NCI-H524 treated with DMSO at 0.1 percent for 48 hours (cell line): ENCODE measurements around the gene CDC14A.
"Not testable (repeated sequence)": the region's sequence is repeated elsewhere in the genome, so short reads cannot be mapped to it uniquely, and the experiment has no call there.

ENCODE experiments used
- DNase-seq: peaks from one replicate; lab custom pipeline; 2025; lab: John Stamatoyannopoulos, UW

Gene CDC14A

DNA sequence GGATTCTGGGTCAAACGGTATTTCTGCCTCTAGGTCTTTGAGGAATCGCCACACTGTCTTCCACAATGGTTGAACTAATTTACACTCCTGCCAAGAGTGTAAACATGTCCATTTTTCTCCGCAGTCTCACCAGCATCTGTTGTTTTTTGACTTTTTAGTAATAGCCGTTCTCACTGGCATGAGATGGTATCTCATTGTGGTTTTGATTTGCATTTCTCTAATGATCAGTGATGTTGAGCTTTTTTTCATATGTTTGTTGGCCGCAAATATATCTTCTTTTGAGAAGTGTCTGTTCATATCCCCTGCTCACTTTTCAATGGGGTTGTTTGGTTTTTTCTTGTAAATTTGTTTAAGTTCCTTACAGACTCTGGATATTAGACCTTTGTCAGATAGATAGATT is 53.6 kb downstream of the CDC14A start:
- not testable (repeated sequence) for DNase-seq

GRCh38 chr1:100407390-100407789 is 55.1 kb downstream of the CDC14A start:
- DNase-seq, result not testable (repeated sequence)

DNA sequence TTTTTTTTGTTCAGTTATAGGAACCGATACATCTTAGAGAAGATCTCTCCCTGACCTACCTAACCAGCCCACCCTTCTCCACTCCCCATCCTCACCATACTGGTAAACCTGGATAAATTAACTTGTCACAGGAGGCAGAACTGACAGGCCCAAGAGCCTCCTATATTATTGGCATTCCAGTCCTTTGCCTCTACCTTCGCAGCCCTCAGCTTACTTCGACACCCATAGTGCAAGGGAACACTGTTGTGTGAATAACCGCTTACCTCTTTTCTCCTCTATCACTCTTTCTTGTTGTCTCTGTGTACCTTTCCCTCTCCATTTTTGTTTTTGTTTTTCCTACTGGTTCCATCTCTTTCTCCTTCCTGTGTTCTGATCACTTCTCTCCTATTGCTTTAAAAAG is 58.7 kb downstream of the CDC14A start:
- no peak for DNase-seq

GRCh38 chr1:100411574-100411973 is 59.3 kb downstream of the CDC14A start:
- DNase-seq, result no peak

- DNase-seq, result no peak
These were observed 60.7 kb downstream of the CDC14A start for GRCh38 chr1:100413035-100413434.

DNA sequence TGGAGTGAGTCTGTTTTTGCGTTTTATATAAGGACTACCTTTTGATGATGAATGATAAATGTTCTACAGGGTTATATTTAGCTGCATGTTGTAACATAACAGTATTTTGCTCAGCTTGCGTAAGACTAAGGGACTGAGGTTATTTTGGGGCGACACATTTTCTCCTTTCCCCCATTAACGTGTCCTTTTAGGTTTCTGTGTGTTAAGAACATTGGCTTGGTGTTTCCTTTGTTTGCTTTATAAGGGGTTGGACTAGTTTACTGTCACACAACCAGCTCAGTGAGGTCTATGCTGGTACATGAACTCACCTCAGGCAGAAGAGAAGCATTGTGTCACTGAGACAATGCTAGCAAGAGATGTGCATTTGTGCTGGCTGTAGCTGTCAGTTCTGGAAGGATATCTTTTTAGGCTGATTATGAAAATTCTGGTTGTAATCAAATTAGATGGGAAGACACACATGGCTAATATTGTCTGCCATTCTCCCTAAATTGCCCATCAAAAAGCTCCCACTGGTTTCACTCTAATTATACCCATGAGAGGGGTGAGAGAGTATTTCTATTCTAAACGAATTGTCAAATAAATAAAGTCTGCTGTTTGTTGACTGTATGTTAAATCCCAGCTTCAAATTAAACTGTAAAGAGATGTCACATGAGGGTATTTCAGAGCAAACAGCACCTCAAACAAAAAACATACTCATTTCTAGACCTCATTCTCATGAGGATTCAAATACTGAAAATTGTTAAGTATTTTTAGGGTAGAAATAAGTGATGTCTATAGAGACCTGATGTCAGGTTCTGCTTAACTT is 62.6 kb downstream of the CDC14A start:
- DNase-seq, result no peak

- no peak for DNase-seq
These were observed 63.1 kb downstream of the CDC14A start for GRCh38 chr1:100415498-100415778.

DNA sequence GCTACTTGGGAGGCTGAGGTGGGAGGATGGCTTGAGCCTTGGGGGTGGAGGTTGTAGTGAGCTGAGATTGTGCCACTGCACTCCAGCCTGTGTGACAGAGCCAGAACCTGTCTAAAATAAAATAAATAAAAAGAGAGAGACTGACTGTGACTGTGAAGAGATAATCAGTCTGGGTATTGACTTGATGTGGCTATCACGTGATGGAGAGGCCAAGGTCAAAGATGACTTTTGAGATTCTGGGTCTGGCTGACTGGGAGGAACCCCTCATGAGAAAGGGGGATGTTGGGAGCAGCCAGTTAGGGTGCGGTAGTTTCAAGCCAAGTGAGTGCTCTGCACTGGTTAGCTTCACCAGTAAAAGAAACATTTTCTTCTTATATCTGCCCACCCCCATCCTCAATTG is 66.8 kb downstream of the CDC14A start:
- no peak for DNase-seq

GRCh38 chr1:100422065-100422464 is 69.8 kb downstream of the CDC14A start:
- no peak for DNase-seq

GRCh38 chr1:100423832-100424337 is 71.6 kb downstream of the CDC14A start:
- DNase-seq, result no peak

DNA sequence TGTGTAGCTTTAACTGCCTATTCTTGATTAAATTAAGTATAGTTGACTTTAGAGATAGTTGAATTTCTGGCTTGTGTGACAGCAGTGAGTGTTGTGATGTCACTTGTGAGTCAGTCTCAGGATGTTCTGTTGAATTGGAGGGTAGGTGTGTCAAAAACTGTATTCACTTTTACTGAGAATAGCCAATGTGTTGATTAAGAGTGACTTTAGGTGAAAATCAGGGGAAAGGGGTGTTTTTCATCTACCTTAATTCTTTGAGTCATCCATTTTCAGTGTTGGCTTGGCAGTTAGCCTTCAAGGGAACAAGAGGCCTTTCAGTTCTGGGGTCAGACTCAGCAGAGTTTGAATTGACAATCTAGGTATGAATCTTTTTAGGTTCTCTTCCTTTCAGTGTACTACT is 75.9 kb downstream of the CDC14A start:
- DNase-seq, result no peak

- DNase-seq, result no peak
These were observed 78.0 kb downstream of the CDC14A start for GRCh38 chr1:100430325-100430756.

DNA sequence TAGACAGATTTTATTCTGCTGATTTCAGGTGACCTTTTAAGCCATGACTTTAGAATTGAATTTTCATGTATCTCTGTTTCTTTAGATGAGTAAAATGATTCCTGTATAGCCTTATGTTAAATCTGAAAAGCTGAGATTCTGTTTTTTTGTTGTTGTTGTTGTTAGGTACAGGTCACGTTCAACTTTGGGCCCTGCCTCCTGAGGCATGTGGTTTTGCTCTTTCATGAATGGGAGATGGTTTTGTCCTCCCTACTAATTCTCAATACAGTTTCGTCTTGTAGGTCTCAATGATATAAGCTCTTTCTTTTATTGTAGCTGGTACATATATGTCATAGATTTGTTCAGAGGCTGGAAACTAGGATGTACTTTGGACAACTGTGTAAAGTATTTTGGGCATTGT is 79.6 kb downstream of the CDC14A start:
- no peak for DNase-seq

DNA sequence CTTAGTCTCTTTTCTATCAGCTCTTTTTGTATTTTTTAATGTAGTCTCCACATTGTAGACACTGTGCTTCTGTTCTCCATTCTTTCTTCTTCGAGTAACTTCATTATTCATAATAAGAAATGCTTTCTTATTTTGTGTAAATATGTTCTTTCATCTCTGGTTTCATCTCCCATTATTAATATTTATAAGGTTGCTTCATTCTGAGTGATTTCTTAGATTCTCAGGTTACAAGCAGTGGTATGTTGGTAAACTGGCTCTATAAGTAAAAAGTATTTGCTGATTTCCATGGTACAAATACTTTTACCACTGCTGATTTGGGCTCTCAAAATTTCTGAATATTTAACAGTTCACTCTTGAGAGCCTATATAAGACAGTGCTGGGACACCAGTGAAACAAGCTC is 81.3 kb downstream of the CDC14A start:
- DNase-seq, result no peak

DNA sequence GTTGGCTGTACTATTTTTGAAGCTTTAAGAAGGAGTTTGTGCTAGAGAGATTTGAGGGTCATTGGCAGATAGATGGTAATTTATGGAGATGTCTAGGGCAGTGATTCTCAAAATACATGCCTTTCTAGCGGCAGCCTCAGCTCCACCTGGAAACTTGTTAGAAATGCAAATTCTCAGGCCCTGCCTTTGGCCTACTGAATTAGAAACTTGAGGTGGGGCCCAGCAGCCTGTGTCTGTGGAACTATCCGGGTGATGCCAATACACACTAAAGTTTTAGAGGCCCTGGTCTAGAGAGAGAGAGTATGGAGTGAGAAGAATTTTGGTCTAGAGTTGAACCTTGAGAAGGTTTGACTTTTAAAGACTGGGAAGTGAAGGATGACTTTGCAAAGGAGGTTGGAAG is 82.5 kb downstream of the CDC14A start:
- DNase-seq, result no peak

DNA sequence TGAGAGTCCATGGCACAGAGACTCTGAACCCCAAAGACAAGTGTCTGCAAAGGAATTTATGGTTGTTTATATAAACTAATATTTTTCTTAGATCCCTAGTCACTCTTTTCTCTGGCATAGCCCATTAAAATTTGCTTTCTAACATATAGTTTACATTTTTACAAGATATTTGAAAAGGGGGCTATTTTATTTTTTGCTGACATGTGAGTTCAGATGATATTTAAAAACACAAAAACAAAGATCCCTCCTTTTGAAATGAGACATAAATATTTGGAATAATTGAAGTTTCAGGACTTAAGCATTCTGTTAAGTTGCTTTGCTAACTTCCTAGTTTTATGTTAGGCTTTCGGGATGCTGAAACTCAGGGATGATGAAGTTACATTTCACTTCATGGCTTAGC is 86.1 kb downstream of the CDC14A start:
- DNase-seq, result no peak

DNA sequence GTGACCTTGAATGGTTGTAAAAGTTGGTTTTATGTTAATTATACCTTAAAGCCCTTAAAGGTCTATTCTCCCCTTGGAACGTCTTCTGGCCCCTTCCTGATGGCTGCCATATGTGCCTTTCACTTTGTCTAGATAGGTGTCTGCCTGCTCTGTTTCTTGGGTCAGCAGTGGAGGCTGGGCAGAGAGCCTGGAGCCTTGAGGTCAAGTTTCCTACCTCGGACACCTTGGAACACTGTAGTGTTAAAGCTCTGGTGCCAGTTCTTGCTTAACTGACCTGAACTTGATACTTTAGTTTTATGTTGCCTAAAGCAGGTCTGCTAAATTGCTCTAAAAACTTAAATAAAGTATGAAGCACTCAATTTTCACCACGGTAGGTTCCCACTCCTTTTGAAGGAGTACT is 86.5 kb downstream of the CDC14A start:
- DNase-seq, result no peak

DNA sequence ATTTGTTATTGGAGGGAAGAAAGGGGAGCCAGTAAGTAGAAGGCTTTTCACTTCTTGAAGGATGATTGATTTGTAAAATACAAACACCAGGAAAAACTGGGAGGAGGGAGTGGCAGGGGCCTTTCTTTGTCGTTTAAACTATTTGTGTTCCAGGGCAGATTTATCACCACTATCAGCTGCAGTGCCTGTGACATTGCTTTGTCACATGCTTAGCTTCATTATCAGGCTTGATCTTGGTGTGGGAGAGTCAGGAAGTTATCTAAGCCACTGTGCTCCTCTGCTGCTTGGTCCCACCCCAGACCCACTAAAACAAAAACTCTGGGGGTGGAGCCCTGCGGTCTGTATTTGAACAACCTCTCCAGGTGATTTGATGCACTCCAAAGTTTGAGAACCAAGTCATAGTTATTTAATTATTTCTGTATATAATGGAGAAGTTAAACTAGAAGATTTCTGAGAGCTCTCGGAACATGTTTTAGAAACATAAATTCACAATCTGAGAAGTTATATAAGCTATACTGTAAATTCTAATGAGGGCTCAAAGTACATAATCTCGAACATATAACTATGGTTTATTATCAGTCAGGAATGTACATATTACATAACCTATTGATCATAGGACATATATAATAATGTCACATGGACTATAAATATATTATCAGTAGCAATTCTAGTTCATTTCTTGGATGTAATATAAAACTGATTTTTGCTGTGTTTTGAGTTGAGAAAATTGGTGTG is 87.9 kb downstream of the CDC14A start:
- DNase-seq, result no peak

- no peak for DNase-seq
These were observed 88.8 kb downstream of the CDC14A start for GRCh38 chr1:100441146-100441545.

DNA sequence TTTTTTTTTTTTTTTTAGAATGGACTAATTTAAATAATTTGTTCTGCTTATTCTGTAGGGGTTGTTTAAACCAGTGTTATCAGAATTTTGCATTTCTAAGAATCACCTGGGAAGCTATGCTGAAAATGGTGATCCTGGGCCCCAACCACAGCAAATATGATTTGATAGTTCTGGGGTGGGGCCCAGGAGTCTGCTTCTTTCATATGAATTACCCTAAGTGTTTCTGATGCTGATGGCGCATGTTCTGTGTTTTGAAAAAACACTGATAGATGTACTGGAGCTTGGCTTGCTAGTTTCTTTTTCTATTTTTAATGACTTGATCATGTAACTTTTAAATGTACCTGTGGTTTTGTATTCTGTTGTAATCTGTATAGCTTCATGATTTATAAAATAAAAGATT is 89.3 kb downstream of the CDC14A start:
- DNase-seq, result no peak

DNA sequence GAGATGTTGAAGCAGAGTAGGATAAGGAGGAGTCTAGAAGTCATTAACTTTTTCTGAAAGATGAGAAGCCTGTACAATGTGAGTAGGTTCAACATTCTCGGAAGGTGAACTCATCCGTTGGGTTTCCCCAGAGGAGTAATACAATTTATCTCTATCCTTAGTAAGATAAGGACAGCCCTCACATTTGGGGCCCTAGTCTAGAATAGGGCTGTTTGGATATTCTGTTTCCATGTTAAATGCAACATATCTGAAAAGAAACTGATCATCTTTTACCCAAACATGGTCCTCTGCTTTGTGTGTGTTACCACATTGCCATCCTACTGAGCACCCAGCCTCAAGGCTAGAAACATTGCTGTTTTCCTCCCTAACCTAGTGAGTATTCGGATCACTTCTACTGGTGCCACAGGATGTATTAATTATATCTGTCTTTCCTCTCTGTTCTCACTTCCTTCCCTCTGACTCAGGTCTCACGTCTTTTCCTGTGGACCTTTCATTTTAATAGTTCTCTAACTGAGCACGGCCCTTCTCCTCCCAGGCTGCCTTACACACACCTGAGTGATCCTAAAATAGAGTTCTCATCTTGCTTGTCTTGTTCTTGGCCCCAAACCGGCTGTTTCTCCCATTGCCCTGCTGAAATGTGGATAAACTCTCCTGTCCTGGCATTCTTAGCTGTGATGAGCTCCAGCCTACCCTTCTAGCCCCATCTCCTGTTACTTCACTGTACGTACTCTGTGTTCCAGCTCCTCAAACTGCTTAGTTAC is 91.7 kb downstream of the CDC14A start:
- DNase-seq, result no peak

- DNase-seq, result no peak
These were observed 93.3 kb downstream of the CDC14A start for GRCh38 chr1:100445565-100445964.

DNA sequence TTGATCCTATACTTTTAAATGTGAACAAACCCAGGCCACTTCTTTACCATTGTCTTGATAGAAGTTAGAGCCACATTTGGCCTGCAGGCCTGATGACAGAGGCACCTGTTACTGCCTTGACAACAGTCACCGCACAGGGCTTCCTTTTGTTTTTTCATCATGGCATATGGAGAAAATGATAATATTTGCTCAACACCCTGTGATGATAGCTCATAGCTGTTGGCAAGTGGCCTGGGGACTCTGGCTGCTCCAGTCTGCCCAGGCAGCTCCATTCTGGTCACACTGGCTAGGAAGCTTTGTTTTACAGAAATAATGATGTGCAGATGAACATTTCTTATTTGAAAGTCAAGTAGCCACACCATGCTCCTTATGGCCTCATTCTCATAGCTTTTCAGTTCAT is 96.1 kb downstream of the CDC14A start:
- DNase-seq, result no peak
